Esophagus muscularis mucosa (tissue), 4 donors: ENCODE data around the gene STEAP4. TPM values are rescaled to one million over a fixed set of nuclear protein-coding genes. Genes with fewer than 3 reads are reported as not detected.

ENCODE experiments used
- DNase-seq: peaks from one replicate; pipeline ENCODE4 v3.0.0-alpha.2; 2017; ENCODE audit errors: extremely low spot score
- H3K27ac ChIP-seq, 4 donors: fragments of 200-600 bp; sonication (generic); replicated peaks in 1 of 4; 1 replicate in 3 of 4; 2 replicates in 1 of 4; pipeline ENCODE4 v1.5.1; 2016 to 2019; ENCODE audit warnings: mild to moderate bottlenecking in 1 of 4
- H3K27me3 ChIP-seq, 4 donors: fragments of 200-600 bp; sonication (generic); one replicate each; pipeline versions ENCODE4 v1.5.1 to v1.6.0; 2016 to 2019
- H3K36me3 ChIP-seq, 4 donors: fragments of 200-600 bp; sonication (generic); one replicate each; pipeline ENCODE4 v1.5.1; 2016 to 2019
- H3K4me1 ChIP-seq, 4 donors: fragments of 200-600 bp; sonication (generic); one replicate each; pipeline ENCODE4 v1.5.1; 2016 to 2019
- H3K4me3 ChIP-seq, 4 donors: fragments of 200-600 bp; sonication (generic); 1 replicate in 2 of 4; 2 replicates in 2 of 4; pipeline ENCODE4 v1.5.1; 2016 to 2019; ENCODE audit warnings: mild to moderate bottlenecking in 4 of 4, moderate library complexity in 1 of 4
- H3K9me3 ChIP-seq, 4 donors: fragments of 200-600 bp; sonication (generic); 1 replicate in 3 of 4; 2 replicates in 1 of 4; pipeline ENCODE4 v1.5.1; 2016 to 2019
- EP300 ChIP-seq: sonication (generic); formaldehyde crosslinking; IDR thresholded peaks from one replicate; pipeline ENCODE4 v1.6.1; 2017; ENCODE audit warnings: antibody characterized with exemption
- POLR2A ChIP-seq: fragments of 450-650 bp; IDR thresholded peaks from one replicate; pipeline ENCODE4 v1.6.1; 2017; ENCODE audit warnings: antibody characterized with exemption, moderate library complexity, mild to moderate bottlenecking, low read depth
- POLR2AphosphoS5 ChIP-seq, 2 donors: sonication (generic); formaldehyde crosslinking; IDR thresholded peaks; one replicate each; pipeline ENCODE4 v1.6.1; 2017; ENCODE audit warnings: antibody characterized with exemption in 2 of 2
- WGBS: methylation state at CpG from one replicate; pipeline ENCODE4 v1.1.5; 2018; 5-methylcytosine and 5-hydroxymethylcytosine counted together
- intact Hi-C: fragments of 100-400 bp; cut with DNase I; formaldehyde crosslinking; loops from one replicate; pipeline ENCODE4 v1.15.1; 2023
- total RNA-seq, 4 donors: library from RNA; depleted of rRNA; stranded (reverse); fragments of >200 nt; gene quantifications; one replicate each; pipeline versions ENCODE4 v1.1.0 to v1.2.1, GENCODE V29; 2016
- TF ChIP-seq, protein P1 (sequence below), 3 experiments: fragments of 200-600 bp in 2 of 3; fragments of 450-650 bp in 1 of 3; sonication (generic) in 2 of 3; IDR thresholded peaks; one replicate each; pipeline ENCODE4 v1.5.1; 2017 to 2019; ENCODE audit warnings: antibody characterized with exemption in 3 of 3, mild to moderate bottlenecking in 2 of 3, moderate library complexity in 1 of 3

The STEAP4 gene
- total RNA-seq, 4 donors from 2014 or later: 21.6 to 72.4 (median 56.6) TPM

DNA sequence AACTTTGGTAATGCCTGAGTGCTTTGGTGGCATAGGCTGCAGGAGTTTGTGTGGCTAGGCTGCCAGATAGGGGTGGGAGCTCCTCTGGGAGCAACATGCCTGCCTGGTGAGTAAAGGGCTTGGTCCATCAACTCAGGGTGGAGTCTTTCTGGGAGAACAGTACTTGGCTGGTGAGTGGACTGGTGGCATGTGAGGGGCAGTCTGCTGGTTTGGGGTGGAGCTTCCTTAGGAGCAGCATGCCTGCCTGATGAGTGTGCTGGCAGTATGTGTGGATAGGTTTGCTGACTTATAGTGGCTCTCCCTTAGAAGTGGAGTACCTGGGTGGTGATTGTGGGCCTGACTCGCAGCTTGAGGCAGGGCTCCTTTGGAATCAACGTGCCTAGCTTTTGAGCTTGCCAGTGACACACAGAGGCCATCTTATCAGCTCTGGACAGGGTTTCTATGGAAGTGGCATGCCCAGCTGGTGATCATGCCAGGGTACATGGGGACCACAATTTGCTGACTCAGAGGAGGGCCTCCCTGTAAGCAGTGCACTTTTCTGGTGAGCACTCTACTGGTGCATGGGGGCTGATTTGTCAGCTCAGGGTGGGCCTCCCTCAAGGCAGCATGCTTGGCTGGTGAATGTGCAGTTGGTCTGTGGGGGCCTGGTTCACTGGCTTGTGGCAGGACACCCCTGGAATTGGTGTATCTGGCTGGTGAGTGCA is 51.8 kb downstream of the STEAP4 start:
- intact Hi-C loops: no loop called here
- Histone ChIP-seq H3K27me3 (no peaks in the 10 kb centered on the region), H3K27ac (no peak overlapping the region), H3K4me3 (no peak overlapping the region), H3K36me3 (no peaks in the 10 kb centered on the region), H3K9me3 (peaks cover 0 to 26% (median 23%) of the 10 kb centered on the region in 4 donors), H3K4me1 (no peaks in the 10 kb centered on the region)
- WGBS: 100% methylated on average over 2 of the region's 2 CpGs
- TF ChIP-seq EP300 (no peak), POLR2AphosphoS5 (IDR thresholded peaks at IDR 0.05) (no peak), POLR2A (no peak)
- TF ChIP-seq, protein P1, sequence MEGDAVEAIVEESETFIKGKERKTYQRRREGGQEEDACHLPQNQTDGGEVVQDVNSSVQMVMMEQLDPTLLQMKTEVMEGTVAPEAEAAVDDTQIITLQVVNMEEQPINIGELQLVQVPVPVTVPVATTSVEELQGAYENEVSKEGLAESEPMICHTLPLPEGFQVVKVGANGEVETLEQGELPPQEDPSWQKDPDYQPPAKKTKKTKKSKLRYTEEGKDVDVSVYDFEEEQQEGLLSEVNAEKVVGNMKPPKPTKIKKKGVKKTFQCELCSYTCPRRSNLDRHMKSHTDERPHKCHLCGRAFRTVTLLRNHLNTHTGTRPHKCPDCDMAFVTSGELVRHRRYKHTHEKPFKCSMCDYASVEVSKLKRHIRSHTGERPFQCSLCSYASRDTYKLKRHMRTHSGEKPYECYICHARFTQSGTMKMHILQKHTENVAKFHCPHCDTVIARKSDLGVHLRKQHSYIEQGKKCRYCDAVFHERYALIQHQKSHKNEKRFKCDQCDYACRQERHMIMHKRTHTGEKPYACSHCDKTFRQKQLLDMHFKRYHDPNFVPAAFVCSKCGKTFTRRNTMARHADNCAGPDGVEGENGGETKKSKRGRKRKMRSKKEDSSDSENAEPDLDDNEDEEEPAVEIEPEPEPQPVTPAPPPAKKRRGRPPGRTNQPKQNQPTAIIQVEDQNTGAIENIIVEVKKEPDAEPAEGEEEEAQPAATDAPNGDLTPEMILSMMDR (IDR thresholded peaks at IDR 0.05): no peak
- DNase-seq: no peak

GRCh38 chr7:88253640-88254039 is 53.1 kb downstream of the STEAP4 start:
- H3K4me1 ChIP-seq: no peaks in the 10 kb centered on the region
- intact Hi-C loops: no loop called here
- H3K9me3 ChIP-seq: peaks cover 0 to 26% (median 23%) of the 10 kb centered on the region in 4 donors
- DNase-seq: no peak
- H3K27ac ChIP-seq: no peak overlapping the region
- no peak for TF ChIP-seq EP300
- no peak for TF ChIP-seq POLR2AphosphoS5 (IDR thresholded peaks at IDR 0.05)
- H3K4me3 ChIP-seq: no peak overlapping the region
- H3K36me3 ChIP-seq: no peaks in the 10 kb centered on the region
- no peaks in the 10 kb centered on the region for H3K27me3 ChIP-seq

DNA sequence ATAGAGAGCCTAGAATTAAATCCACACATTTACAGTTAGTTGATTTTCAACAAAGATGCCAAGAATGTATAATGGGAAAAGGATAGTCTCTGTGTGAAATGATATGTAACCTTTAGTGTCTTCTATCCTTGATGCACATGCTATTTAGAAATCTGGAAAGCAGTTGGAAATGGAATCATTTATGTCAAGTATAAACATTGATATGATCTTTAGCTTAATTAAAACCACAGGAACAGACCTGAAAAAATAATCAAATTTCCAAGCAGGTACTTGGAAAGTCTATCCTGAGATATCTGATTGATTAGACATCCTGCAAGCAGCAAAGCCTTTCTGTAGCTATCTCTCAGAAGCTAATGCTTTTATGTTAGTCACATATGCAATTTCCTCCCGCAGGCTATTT is 62.4 kb downstream of the STEAP4 start:
- DNase-seq: no peak
- Histone ChIP-seq H3K36me3 (no peaks in the 10 kb centered on the region), H3K4me1 (peaks cover 0 to 4% (median 3%) of the 10 kb centered on the region in 4 donors), H3K27me3 (no peaks in the 10 kb centered on the region), H3K9me3 (no peaks in the 10 kb centered on the region), H3K27ac (no peak overlapping the region), H3K4me3 (no peak overlapping the region)
- intact Hi-C loops: loop anchor here (5.0 kb wide), 1 partner anchor 113 kb away; no protein-coding TSS in a partner anchor
- no peak for TF ChIP-seq POLR2AphosphoS5 (IDR thresholded peaks at IDR 0.05)
- no peak for TF ChIP-seq EP300
- TF ChIP-seq POLR2A: no peak
- TF ChIP-seq, protein P1 (IDR thresholded peaks at IDR 0.05): no peak
- WGBS: 70% methylated on average over 1 of the region's 1 CpG

GRCh38 chr7:88243345-88243909 is 63.3 kb downstream of the STEAP4 start:
- intact Hi-C loops: loop anchor here (5.0 kb wide), 1 partner anchor 114 kb away; no protein-coding TSS in a partner anchor
- 27% methylated on average over 2 of the region's 2 CpGs for WGBS
- no peaks in the 10 kb centered on the region for H3K9me3 ChIP-seq
- DNase-seq: no peak
- peaks cover 0 to 4% (median 3%) of the 10 kb centered on the region in 4 donors for H3K4me1 ChIP-seq
- H3K36me3 ChIP-seq: no peaks in the 10 kb centered on the region
- no peak overlapping the region for H3K4me3 ChIP-seq
- TF ChIP-seq, protein P1 (IDR thresholded peaks at IDR 0.05): peak; percentile 57 to 71 (median 64)
- TF ChIP-seq POLR2A (no peak), POLR2AphosphoS5 (IDR thresholded peaks at IDR 0.05) (no peak), EP300 (no peak)
- no peak overlapping the region for H3K27ac ChIP-seq
- H3K27me3 ChIP-seq: no peaks in the 10 kb centered on the region

DNA sequence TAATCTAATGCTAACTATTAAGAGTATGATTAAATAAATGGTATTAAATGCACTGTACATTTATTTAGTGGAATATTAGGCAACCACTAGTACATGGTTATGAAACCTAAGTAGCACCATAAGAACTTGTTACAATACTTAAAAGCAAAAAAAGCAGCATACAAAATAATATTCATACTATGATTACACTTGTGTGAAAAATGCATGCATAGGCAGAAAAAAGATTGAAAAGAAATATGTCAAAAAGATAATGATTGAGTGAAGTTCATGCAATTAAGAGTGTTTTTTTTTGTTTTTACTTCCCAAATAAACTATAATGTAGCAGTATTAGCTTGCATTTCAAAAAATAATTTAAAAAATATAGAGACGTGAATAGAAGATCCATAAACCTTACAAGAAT is 66.8 kb downstream of the STEAP4 start:
- Histone ChIP-seq H3K27me3 (no peaks in the 10 kb centered on the region), H3K36me3 (no peaks in the 10 kb centered on the region), H3K27ac (no peak overlapping the region), H3K9me3 (no peaks in the 10 kb centered on the region), H3K4me3 (no peak overlapping the region), H3K4me1 (peaks cover 0 to 4% (median 3%) of the 10 kb centered on the region in 4 donors)
- intact Hi-C loops: loop anchor here (5.0 kb wide), 1 partner anchor 117 kb away; no protein-coding TSS in a partner anchor
- WGBS: 87% methylated on average over 1 of the region's 1 CpG
- DNase-seq: no peak
- TF ChIP-seq POLR2AphosphoS5 (IDR thresholded peaks at IDR 0.05) (no peak), EP300 (no peak), POLR2A (no peak)
- TF ChIP-seq, protein P1 (IDR thresholded peaks at IDR 0.05): no peak
